ENCODE results near the gene KRT72.

Gene KRT72

DNA sequence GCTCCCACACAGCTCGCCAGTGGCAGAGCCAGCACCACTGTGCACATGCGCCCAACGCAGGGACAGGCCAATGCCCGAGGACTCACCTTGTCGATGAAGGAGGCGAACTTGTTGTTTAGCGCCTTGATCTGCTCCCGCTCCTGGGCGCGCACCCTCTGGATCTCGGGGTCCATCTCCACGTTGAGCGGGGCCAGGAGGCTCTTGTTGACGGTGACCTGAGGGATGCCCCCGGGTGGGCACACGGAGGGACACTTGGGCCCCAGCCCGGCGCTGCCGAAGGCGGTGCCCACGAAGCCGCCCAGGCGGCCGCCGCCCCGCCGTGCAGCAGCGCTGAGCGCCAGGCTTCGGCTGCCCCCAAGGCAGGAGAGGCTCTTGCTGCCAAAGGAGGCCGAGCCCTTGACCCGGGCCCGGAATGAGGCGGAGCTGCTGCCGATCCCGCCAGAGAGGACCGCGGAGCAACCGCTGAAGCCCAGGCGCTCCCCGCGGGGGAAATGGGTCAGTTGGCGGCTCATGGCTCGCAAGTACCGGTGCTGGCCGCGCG is at the start of gene KRT72:
Gene KRT72, minus strand, starts transcription at position 523 of the 541 bp plus-strand sequence. Its CDS starts 11 bp downstream, at position 512.
- DNase-seq (ENCODE audit: low read depth in 1 of 2, low spot score in 1 of 2): no peak

GRCh38 chr12:52650520-52651081 is 49.3 kb upstream of the KRT72 start:
- DNase-seq (ENCODE audit: low read depth in 1 of 2, low spot score in 1 of 2): no peak

- DNase-seq (ENCODE audit: low read depth in 1 of 2, low spot score in 1 of 2): no peak
Measured at GRCh38 chr12:52649066-52649465, 47.8 kb upstream of the KRT72 start.

DNA sequence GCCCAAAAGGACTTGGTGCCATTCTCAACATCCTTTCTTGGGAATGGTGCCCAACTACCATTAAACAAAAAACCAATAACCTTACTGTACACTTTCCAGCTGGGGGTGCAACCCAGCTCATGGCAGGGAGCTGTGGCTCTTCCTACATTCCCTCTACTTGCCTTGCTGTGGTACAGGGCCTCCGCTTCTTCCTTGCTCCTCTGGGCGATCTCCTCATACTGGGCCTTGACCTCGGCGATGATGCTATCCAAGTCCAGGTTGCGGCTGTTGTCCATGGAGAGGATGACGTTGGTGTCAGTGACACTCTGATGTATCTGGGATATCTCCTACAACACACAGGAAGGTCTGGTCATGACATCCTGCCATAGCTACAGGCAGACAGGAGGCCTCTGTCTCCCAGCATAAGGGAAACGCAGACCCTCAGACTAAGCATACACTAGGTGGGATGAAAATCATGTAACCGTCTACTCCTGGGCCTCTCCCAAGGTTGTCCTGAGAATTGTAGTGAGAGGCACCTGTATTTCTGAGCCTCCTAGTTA is 46.8 kb upstream of the KRT72 start:
- no peak for DNase-seq (ENCODE audit: low read depth in 1 of 2, low spot score in 1 of 2)

DNA sequence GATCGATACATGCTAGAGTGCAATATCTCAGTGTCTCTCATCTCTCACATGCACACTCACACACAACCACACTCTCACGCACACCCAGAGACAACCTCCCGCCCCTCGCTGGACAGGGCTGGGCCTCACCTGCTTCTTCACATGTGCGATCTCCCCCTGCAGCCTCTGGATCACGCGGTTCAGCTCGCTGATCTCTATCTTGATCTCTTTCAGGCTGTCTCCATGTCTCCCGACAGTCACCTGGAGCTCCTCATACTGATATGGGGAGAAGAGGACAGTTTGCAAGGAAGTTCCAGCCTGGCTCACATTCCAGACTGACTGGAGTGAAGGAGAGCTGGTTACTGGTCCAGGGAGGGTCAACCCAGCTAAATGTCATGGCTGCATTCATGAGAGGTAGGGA is 46.3 kb upstream of the KRT72 start:
- no peak for DNase-seq (ENCODE audit: low read depth in 1 of 2, low spot score in 1 of 2)

- DNase-seq (ENCODE audit: low read depth in 1 of 2, low spot score in 1 of 2): no peak
Measured at GRCh38 chr12:52646613-52647012, 45.4 kb upstream of the KRT72 start.

- DNase-seq (ENCODE audit: low read depth in 1 of 2, low spot score in 1 of 2): no peak
Measured at GRCh38 chr12:52645982-52646381, 44.7 kb upstream of the KRT72 start.

- no peak for DNase-seq (ENCODE audit: low read depth in 1 of 2, low spot score in 1 of 2)
Measured at GRCh38 chr12:52645120-52645761, 44.0 kb upstream of the KRT72 start.

DNA sequence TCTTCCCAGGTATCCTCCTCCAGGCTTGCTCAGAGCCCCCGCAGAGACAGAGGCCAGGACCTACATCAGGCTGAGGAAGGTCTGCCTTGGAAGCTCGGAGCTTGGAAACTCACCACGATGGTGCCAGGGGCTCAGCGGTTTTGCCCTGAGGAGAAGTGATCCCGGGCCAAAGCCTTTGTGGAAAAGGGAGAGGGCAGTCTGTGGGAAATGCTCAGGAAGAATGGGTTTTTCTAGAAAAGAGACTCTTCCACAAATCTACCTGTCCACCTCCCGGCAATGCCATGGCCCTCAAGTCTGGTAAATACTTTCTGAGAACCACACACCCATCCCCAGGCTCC is 42.8 kb upstream of the KRT72 start:
- no peak for DNase-seq (ENCODE audit: low read depth in 1 of 2, low spot score in 1 of 2)

DNA sequence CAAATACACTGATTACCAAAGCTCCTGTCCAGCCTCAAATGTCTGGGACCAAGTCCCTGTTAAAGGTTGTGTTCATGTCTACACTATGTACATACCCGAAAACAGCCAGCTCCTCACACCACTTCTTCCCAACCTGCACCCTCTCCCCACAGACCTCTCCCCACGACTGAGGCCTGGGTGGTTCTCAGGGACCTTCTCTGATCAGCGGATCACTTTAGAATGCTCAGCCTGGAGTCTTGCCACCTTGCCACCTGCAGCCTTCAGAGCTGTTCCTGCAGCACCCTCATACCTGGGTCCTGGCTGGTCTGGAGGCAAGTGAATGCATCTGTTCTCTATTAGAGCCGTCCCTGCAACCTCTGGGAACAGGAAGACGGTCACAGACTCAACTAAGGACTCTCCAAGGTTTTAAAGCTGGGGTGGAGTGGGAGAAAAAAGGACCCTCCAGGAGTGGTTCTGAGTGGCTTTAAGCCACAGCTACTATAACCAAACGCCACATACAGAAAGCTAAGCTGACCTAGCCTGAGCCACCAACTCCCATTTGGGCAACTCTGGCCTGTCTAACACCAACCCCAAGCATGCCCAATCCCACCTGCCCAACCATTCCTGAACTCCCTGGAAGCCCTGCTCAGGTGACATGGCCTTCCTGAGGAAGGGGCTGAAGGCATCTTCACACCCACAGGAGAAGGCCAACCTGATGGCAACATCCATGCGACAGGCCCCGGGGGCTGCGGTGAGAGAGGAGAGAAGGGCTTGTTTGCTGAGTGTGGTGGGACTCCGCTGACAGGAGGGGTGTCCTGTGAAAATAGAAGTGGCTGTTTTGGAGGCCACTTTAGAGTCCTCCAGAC is 42.2 kb upstream of the KRT72 start:
- DNase-seq (ENCODE audit: low read depth in 1 of 2, low spot score in 1 of 2): no peak

- DNase-seq (ENCODE audit: low read depth in 1 of 2, low spot score in 1 of 2): no peak
Measured at GRCh38 chr12:52641468-52641867, 40.2 kb upstream of the KRT72 start.

DNA sequence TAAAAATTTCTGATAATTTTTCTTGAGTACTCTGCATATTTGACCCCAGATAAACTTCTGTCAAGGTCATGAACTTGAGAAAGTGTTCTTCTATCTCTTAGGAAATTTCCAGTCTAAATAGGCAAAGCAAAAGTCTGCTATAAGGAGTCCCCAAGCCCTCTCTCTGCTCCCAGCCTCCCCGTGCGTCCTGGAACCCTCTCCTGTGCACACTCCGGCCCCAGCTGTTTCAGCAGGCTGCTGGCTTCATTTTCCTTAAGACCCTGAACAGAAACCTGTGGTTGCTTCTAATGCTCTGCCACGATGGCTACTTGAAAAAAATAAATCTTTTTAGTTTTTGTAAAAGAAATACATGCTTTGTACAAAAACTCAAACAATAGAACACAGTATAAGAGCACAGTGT is 36.0 kb upstream of the KRT72 start:
- no peak for DNase-seq (ENCODE audit: low read depth in 1 of 2, low spot score in 1 of 2)

GRCh38 chr12:52636592-52637258 is 35.5 kb upstream of the KRT72 start:
- DNase-seq (ENCODE audit: low read depth in 1 of 2, low spot score in 1 of 2): no peak

- DNase-seq (ENCODE audit: low read depth in 1 of 2, low spot score in 1 of 2): no peak
Measured at GRCh38 chr12:52636189-52636588, 34.9 kb upstream of the KRT72 start.

- no peak for DNase-seq (ENCODE audit: low read depth in 1 of 2, low spot score in 1 of 2)
Measured at GRCh38 chr12:52634266-52635056, 33.2 kb upstream of the KRT72 start.

DNA sequence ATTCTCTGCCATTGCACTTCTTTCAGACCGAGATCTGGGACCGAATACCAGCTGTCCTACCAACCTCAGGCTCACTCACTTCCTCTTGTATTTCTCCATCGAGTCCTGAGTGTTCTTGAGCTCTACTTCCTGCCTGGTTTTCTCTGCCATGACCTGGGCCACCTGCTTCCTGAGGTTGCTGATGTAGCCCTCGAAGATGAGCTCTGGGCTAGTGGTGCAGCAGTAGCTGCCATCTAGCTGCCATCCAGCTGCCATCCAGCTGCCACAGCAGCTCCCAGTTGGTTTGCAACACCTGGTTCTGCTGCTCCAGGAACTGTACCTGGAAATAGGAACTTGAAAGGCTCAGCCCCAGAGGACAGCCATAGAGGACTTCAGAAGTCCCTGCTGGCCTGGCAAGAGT is 32.1 kb upstream of the KRT72 start:
- DNase-seq (ENCODE audit: low read depth in 1 of 2, low spot score in 1 of 2): no peak

DNA sequence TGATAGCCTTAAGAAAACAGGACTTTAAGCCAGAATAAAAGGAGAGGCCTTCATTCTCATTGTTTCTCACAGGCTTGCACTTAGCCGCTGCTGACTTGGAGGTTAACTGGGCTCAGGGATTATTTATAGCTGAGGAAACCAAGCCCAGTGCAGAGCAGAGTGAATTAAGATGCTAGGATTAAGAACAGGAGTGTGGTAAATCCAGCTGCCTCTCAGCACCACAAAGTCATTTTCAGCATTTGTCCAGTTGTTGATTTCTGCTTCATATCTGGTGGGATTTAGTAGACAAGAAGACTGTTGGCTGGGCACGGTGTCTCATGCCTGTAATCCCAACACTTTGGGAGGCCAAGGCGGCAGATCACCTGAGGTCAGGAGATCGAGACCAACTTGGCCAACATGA is 31.4 kb upstream of the KRT72 start:
- DNase-seq (ENCODE audit: low read depth in 1 of 2, low spot score in 1 of 2): no peak

DNA sequence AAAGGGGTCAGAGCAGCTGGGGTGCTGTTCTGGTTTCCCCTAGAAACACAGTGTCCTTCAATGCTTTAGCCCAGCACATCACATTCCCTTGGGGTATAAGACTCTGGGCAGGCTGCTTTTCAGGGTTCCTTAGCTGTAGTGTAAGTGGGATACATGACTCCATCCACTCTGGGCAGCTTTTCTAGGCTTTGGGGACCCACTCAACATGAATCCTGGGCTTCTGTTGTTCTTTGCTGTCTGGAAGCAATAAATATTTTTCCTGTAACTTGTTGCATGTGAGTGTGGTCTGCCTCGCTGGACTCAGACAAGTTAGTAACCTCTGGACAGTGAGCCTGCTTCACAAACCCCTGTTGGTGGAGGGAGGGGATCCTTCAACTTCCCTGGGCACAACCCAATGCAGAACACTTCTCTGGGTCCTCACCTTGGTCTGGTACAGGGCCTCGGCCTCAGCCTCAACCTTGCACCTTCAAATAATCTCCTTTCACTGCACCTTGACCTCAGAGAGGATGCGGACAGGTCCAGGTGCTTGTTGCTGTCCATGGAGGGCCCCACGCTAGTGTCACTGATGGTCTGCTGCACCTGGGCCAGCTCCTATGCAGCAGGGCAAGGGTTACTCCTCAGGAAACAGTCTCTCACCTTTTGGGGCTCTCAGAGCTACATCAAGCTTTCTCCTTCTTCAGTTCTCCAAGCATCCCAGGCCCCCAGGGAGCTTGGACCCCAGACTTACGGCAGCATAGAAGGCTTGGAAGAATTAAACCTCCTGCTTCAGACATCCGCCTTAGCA is 30.6 kb upstream of the KRT72 start:
- no peak for DNase-seq (ENCODE audit: low read depth in 1 of 2, low spot score in 1 of 2)

- DNase-seq (ENCODE audit: low read depth in 1 of 2, low spot score in 1 of 2): no peak
Measured at GRCh38 chr12:52631264-52631663, 30.0 kb upstream of the KRT72 start.

Data from activated T-helper 1 cell treated with anti-CD3 and anti-CD28 coated beads, Interleukin-2, amount 50 U/mL, for 16 hours (primary cell).